ENCODE measurements around the gene LRRFIP1. TPM values are rescaled to one million over a fixed set of nuclear protein-coding genes. Genes with fewer than 3 reads are reported as not detected.

LRRFIP1 gene
- total RNA-seq, 1 donor, result 64.3 TPM

- H3K4me3 ChIP-seq (ENCODE audit: low read depth, low read length), result no peak overlapping the region
- no peak for DNase-seq (ENCODE audit: low read depth)
- TF ChIP-seq CTCF (IDR thresholded peaks at IDR 0.05; ENCODE audit: insufficient read depth, low read depth, low read length), result no peak
Observed at GRCh38 chr2:237643582-237644380, 16.4 kb downstream of the LRRFIP1 start.

GRCh38 chr2:237644381-237644703, 17.0 kb downstream of the LRRFIP1 start:
- no peak for TF ChIP-seq CTCF (IDR thresholded peaks at IDR 0.05; ENCODE audit: insufficient read depth, low read depth, low read length)
- H3K4me3 ChIP-seq (ENCODE audit: low read depth, low read length), result no peak overlapping the region
- no peak for DNase-seq (ENCODE audit: low read depth)

- no peak overlapping the region for H3K4me3 ChIP-seq (ENCODE audit: low read depth, low read length)
- no peak for TF ChIP-seq CTCF (IDR thresholded peaks at IDR 0.05; ENCODE audit: insufficient read depth, low read depth, low read length)
- no peak for DNase-seq (ENCODE audit: low read depth)
Observed at GRCh38 chr2:237645261-237645660, 17.9 kb downstream of the LRRFIP1 start.

GRCh38 chr2:237647176-237648015, 20.0 kb downstream of the LRRFIP1 start:
- TF ChIP-seq CTCF (IDR thresholded peaks at IDR 0.05; ENCODE audit: insufficient read depth, low read depth, low read length), result no peak
- no peak overlapping the region for H3K4me3 ChIP-seq (ENCODE audit: low read depth, low read length)
- DNase-seq (ENCODE audit: low read depth), result no peak

- DNase-seq (ENCODE audit: low read depth), result no peak
- no peak for TF ChIP-seq CTCF (IDR thresholded peaks at IDR 0.05; ENCODE audit: insufficient read depth, low read depth, low read length)
Observed at GRCh38 chr2:237648016-237648381, 20.6 kb downstream of the LRRFIP1 start.

GRCh38 chr2:237649541-237650454, 22.4 kb downstream of the LRRFIP1 start:
- no peak for TF ChIP-seq CTCF (IDR thresholded peaks at IDR 0.05; ENCODE audit: insufficient read depth, low read depth, low read length)
- no peak for DNase-seq (ENCODE audit: low read depth)
- H3K4me3 ChIP-seq (ENCODE audit: low read depth, low read length), result no peak overlapping the region

More at GRCh38 chr2:237648016-237648381, 20.6 kb downstream of the LRRFIP1 start:
- no peak overlapping the region for H3K4me3 ChIP-seq (ENCODE audit: low read depth, low read length)
